Activated T-helper 2 cell treated with anti-CD3 and anti-CD28 coated beads, Interferon-gamma antibody, Interleukin-2, Interleukin-4, amounts not matched to agents 10 μg/mL and 5 μg/mL and 100 μg/mL, durations not matched to agents 14 hours and 24 hours and 36 hours (primary cell): Measurements from ENCODE around the gene FLVCR2. TPM values are rescaled to one million over a fixed set of nuclear protein-coding genes. Genes with fewer than 3 reads are reported as not detected.

ENCODE experiments used
- DNase-seq: peaks from one replicate; pipeline ENCODE4 v3.0.0; 2021; ENCODE audit warnings: low spot score
- H3K27ac Mint-ChIP-seq: one replicate; pipeline ENCODE4 v1.8.0; 2021; ENCODE audit warnings: mixed read lengths
- H3K27me3 Mint-ChIP-seq: one replicate; pipeline ENCODE4 v1.8.0; 2021; ENCODE audit warnings: low read depth, mixed read lengths
- H3K36me3 Mint-ChIP-seq: one replicate; pipeline ENCODE4 v1.8.0; 2021; ENCODE audit warnings: low read depth, mixed read lengths
- H3K4me1 Mint-ChIP-seq: one replicate; pipeline ENCODE4 v1.8.0; 2021; ENCODE audit warnings: low read depth, mixed read lengths
- H3K4me3 Mint-ChIP-seq: one replicate; pipeline ENCODE4 v1.8.0; 2021; ENCODE audit warnings: low read depth, mild to moderate bottlenecking, moderate library complexity, mixed read lengths
- H3K9me3 Mint-ChIP-seq: one replicate; pipeline ENCODE4 v1.8.0; 2021; ENCODE audit warnings: mixed read lengths
- intact Hi-C: fragments of 100-400 bp; cut with micrococcal nuclease; formaldehyde crosslinking; loops from one replicate; pipeline ENCODE4 v1.15.1; 2023
- total RNA-seq: library from RNA; stranded (reverse); gene quantifications from 2 replicates; pipeline ENCODE4 v1.2.3, GENCODE V29; 2022

FLVCR2 gene
- total RNA-seq, 1 donor from 2014 or later: 3.2 TPM

- intact Hi-C loops: no loop called here
- no peak overlapping the region for H3K4me3 Mint-ChIP-seq
- peaks cover 2% of the 10 kb centered on the region for H3K27me3 Mint-ChIP-seq
- no peaks in the 10 kb centered on the region for H3K4me1 Mint-ChIP-seq
- peaks cover 2% of the 10 kb centered on the region for H3K36me3 Mint-ChIP-seq
- DNase-seq: no peak
- no peak overlapping the region for H3K27ac Mint-ChIP-seq
- H3K9me3 Mint-ChIP-seq: peaks cover 7% of the 10 kb centered on the region
These were observed 26.8 kb downstream of the FLVCR2 start for GRCh38 chr14:75604979-75605851.

- Mint-ChIP-seq H3K9me3 (peaks cover 7% of the 10 kb centered on the region), H3K4me1 (no peaks in the 10 kb centered on the region), H3K36me3 (peaks cover 2% of the 10 kb centered on the region), H3K27me3 (peaks cover 2% of the 10 kb centered on the region), H3K4me3 (no peak overlapping the region), H3K27ac (no peak overlapping the region)
- DNase-seq: no peak
- intact Hi-C loops: no loop called here
These were observed 27.5 kb downstream of the FLVCR2 start for GRCh38 chr14:75605916-75606315.

- H3K4me1 Mint-ChIP-seq: no peaks in the 10 kb centered on the region
- intact Hi-C loops: no loop called here
- peaks cover 2% of the 10 kb centered on the region for H3K36me3 Mint-ChIP-seq
These were observed 28.6 kb downstream of the FLVCR2 start for GRCh38 chr14:75607044-75607443.

DNA sequence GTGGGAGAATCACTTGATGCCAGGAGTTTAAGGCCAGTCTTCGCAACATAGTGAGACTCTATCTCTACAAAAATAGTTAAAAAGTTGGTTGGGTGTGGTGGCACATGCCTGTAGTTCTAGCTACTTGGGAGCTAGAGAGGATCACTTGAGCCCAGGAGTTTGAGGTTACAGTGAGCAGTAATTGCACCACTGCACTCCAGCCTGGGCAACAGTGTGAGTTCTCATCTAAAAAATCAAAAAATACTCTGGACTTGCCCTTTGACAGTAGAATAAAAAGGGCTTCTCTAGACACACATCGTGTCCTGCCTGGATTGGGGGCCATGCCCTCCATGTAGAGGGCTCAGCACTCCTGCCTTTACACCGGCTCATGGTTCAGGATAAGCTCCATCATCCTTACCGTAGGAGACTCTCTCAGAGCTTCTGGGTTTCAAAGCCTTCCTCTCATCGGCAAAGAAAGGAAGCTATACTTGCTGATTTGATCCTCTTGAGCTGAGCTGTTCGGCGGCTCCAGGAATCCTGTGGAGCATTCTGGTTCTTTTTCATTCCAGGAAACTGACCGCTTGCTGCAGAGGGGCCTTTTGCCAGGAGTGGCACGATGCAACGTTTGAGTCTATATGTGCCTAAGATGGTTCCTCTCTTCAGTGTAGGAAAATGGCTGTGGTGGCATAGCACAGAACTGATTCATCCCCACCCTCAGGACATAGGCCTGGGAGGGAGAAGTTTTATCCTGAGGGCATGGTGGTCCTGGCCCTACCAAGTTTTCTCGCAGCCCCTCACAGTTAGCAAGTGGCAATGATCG lies 29.6 kb downstream of the FLVCR2 start:
- Mint-ChIP-seq H3K4me3 (no peak overlapping the region), H3K4me1 (no peaks in the 10 kb centered on the region), H3K36me3 (peaks cover 2% of the 10 kb centered on the region), H3K27me3 (no peaks in the 10 kb centered on the region), H3K27ac (no peak overlapping the region), H3K9me3 (peaks cover 12% of the 10 kb centered on the region)
- no peak for DNase-seq
- intact Hi-C loops: no loop called here

More at GRCh38 chr14:75607044-75607443, 28.6 kb downstream of the FLVCR2 start:
- no peak for DNase-seq
- peaks cover 7% of the 10 kb centered on the region for H3K9me3 Mint-ChIP-seq
- no peak overlapping the region for H3K27ac Mint-ChIP-seq
- H3K4me3 Mint-ChIP-seq: no peak overlapping the region
- H3K27me3 Mint-ChIP-seq: no peaks in the 10 kb centered on the region

DNA sequence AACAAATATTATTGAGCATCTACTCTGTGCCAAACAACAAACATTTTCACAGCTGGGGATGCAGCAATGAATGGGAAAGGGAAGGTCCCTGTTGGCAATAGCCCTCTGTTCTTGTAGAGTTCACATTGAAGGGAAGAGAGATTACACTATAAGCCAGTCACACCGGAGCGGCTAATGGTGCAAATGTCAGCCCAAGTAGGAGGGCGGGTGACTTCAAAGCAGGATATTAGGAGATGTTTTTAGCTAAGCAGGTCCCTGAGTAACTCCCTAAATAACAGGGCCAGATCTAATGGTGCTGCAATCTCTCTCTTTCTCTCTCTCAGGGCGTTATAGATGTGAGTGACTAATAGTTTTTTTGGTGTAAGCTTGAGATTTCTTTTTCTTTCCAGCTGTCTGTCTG lies 30.7 kb downstream of the FLVCR2 start:
- Mint-ChIP-seq H3K36me3 (peaks cover 2% of the 10 kb centered on the region), H3K4me1 (no peaks in the 10 kb centered on the region), H3K9me3 (peaks cover 14% of the 10 kb centered on the region), H3K27me3 (no peaks in the 10 kb centered on the region), H3K27ac (no peak overlapping the region), H3K4me3 (no peak overlapping the region)
- intact Hi-C loops: no loop called here
- no peak for DNase-seq

DNA sequence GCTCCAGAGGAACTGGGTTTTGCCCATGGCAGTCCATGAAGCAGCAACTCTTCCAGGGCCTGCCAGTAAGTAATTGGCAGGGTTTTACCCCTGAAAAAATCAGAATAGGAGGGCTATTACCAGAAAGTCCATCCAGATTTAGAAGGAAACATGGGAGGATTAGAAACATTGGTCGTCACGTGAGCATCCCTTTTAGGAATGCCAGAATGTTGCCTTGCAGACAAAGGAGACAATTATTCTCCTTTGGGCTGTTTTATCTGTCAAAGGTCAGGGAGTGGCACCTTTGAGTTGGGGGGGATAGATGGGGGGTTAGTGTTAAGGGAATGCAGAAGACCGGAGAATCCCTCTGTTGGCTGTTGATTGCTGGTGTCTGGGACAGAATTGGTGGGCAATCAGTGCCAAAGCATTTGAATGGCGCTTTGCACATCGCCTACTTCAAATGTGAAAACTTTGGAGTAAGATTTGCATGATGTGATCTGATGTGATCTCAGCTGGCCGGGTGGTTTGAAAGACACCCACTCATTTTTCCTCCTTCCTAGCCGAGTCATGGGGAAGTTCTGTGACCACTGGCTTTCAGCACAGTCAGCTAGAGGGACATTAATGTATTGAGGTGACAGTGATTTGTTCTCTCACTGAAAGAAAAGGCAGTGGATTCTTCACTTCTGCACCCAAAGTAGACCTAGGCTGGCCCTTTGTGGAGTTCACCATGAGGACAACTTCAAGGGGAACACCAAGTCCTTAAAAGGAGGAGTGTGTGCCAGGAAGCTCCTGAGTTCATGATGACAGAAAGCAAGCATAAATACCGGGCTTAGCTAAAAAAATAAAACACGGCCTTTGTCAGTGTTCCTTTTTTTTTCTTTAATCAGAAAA lies 31.4 kb downstream of the FLVCR2 start:
- Mint-ChIP-seq H3K27ac (no peak overlapping the region), H3K4me1 (no peaks in the 10 kb centered on the region), H3K4me3 (no peak overlapping the region)

GRCh38 chr14:75610834-75611233 lies 32.4 kb downstream of the FLVCR2 start:
- Mint-ChIP-seq H3K27ac (no peak overlapping the region), H3K36me3 (peaks cover 2% of the 10 kb centered on the region), H3K9me3 (peaks cover 19% of the 10 kb centered on the region), H3K27me3 (no peaks in the 10 kb centered on the region), H3K4me1 (no peaks in the 10 kb centered on the region), H3K4me3 (no peak overlapping the region)
- intact Hi-C loops: no loop called here
- no peak for DNase-seq

More for the DNA sequence above, 31.4 kb downstream of the FLVCR2 start:
- intact Hi-C loops: no loop called here
- no peak for DNase-seq
- H3K36me3 Mint-ChIP-seq: peaks cover 2% of the 10 kb centered on the region
- H3K9me3 Mint-ChIP-seq: peaks cover 19% of the 10 kb centered on the region
- no peaks in the 10 kb centered on the region for H3K27me3 Mint-ChIP-seq

GRCh38 chr14:75612157-75612556 lies 33.7 kb downstream of the FLVCR2 start:
- no peaks in the 10 kb centered on the region for H3K27me3 Mint-ChIP-seq
- H3K9me3 Mint-ChIP-seq: peaks cover 19% of the 10 kb centered on the region
- DNase-seq: no peak
- H3K4me1 Mint-ChIP-seq: no peaks in the 10 kb centered on the region
- intact Hi-C loops: no loop called here
- no peak overlapping the region for H3K4me3 Mint-ChIP-seq
- peaks cover 2% of the 10 kb centered on the region for H3K36me3 Mint-ChIP-seq
- H3K27ac Mint-ChIP-seq: no peak overlapping the region

- H3K36me3 Mint-ChIP-seq: no peaks in the 10 kb centered on the region
- intact Hi-C loops: no loop called here
- no peak overlapping the region for H3K27ac Mint-ChIP-seq
- no peaks in the 10 kb centered on the region for H3K4me1 Mint-ChIP-seq
- no peaks in the 10 kb centered on the region for H3K27me3 Mint-ChIP-seq
- peaks cover 13% of the 10 kb centered on the region for H3K9me3 Mint-ChIP-seq
- no peak overlapping the region for H3K4me3 Mint-ChIP-seq
- no peak for DNase-seq
These were observed 35.8 kb downstream of the FLVCR2 start for GRCh38 chr14:75614179-75614578.

GRCh38 chr14:75615200-75615599 lies 36.8 kb downstream of the FLVCR2 start:
- no peaks in the 10 kb centered on the region for H3K27me3 Mint-ChIP-seq
- H3K27ac Mint-ChIP-seq: no peak overlapping the region
- peaks cover 13% of the 10 kb centered on the region for H3K9me3 Mint-ChIP-seq
- no peak overlapping the region for H3K4me3 Mint-ChIP-seq
- DNase-seq: no peak
- no peaks in the 10 kb centered on the region for H3K4me1 Mint-ChIP-seq
- no peaks in the 10 kb centered on the region for H3K36me3 Mint-ChIP-seq
- intact Hi-C loops: no loop called here

- Mint-ChIP-seq H3K36me3 (no peaks in the 10 kb centered on the region), H3K4me3 (no peak overlapping the region), H3K27me3 (no peaks in the 10 kb centered on the region), H3K9me3 (peaks cover under 1% of the 10 kb centered on the region), H3K4me1 (no peaks in the 10 kb centered on the region), H3K27ac (no peak overlapping the region)
- DNase-seq: no peak
- intact Hi-C loops: no loop called here
These were observed 41.1 kb downstream of the FLVCR2 start for GRCh38 chr14:75619548-75619947.

DNA sequence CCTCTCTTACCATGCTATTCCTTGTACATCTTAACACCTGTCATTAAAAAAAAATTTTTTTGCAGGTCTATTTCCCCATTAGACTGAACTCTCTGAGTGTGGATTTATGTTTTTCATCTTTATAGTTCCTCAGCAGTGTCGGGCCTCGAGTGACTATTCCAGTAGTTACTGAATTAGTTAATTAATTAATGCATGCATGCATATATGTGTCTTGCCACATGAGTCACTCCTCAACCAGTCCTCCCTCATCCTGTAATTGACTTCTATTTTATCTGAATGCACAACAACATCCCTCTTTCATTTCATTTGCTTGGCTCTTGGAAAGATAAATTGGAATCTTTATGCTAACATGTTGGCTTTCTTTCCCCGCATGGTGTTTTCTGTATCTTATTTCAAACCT lies 46.6 kb downstream of the FLVCR2 start:
- H3K4me3 Mint-ChIP-seq: no peak overlapping the region
- H3K9me3 Mint-ChIP-seq: no peaks in the 10 kb centered on the region
- H3K36me3 Mint-ChIP-seq: no peaks in the 10 kb centered on the region
- no peak overlapping the region for H3K27ac Mint-ChIP-seq
- no peaks in the 10 kb centered on the region for H3K4me1 Mint-ChIP-seq
- no peak for DNase-seq
- peaks cover 2% of the 10 kb centered on the region for H3K27me3 Mint-ChIP-seq
- intact Hi-C loops: no loop called here
